Measurements from ENCODE around the gene PNPLA6. TPM values are rescaled to one million over a fixed set of nuclear protein-coding genes. Genes with fewer than 3 reads are reported as not detected.

Gene PNPLA6
- total RNA-seq, 1 donor from 2014 or later: 40.8 TPM

DNA sequence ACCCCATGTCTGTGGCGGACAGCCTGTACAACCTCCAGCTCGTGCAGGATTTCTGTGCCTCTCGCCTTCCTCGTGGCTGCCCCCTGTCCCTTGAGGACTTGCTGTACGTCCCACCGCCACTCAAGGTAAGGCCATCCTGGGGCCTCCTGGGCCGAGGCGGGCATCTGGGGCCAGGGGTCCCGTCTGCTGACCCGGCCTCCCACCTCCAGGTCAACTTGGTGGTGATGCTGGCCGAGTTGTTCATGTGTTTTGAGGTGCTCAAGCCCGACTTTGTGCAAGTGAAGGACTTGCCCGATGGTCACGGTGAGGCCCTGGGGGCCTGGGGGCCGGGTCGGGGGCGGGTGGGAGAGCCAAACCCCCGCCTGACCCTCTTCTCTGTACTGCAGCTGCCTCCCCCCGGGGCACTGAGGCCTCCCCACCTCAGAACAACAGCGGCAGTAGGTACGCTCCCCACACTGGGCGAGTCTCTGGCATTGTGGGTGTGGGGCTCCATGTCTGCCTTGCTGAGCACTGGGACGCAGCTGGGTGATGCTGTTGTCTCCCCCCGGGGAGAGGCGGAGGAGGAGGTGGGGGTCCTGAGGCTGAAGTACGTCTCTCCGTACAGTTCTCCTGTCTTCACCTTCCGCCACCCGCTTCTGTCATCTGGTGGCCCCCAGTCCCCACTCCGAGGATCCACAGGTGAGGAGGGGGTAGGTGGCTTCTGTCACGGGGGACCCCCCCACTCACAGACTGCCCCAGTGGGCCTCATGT is 75.1 kb downstream of the PNPLA6 start:
- H3K27me3 ChIP-seq (ENCODE audit: control insufficient read depth, insufficient read depth, low read length): no peaks in the 10 kb centered on the region
- TF ChIP-seq, protein P1, sequence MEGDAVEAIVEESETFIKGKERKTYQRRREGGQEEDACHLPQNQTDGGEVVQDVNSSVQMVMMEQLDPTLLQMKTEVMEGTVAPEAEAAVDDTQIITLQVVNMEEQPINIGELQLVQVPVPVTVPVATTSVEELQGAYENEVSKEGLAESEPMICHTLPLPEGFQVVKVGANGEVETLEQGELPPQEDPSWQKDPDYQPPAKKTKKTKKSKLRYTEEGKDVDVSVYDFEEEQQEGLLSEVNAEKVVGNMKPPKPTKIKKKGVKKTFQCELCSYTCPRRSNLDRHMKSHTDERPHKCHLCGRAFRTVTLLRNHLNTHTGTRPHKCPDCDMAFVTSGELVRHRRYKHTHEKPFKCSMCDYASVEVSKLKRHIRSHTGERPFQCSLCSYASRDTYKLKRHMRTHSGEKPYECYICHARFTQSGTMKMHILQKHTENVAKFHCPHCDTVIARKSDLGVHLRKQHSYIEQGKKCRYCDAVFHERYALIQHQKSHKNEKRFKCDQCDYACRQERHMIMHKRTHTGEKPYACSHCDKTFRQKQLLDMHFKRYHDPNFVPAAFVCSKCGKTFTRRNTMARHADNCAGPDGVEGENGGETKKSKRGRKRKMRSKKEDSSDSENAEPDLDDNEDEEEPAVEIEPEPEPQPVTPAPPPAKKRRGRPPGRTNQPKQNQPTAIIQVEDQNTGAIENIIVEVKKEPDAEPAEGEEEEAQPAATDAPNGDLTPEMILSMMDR (IDR thresholded peaks at IDR 0.05; ENCODE audit: insufficient read depth, low read length, severe bottlenecking): no peak
- DNase-seq (ENCODE audit: low read depth): no peak
- no peak overlapping the region for H3K4me3 ChIP-seq (ENCODE audit: low read depth, low read length)
- H3K36me3 ChIP-seq (ENCODE audit: control insufficient read depth, insufficient read depth, low read length): peaks cover 8% of the 10 kb centered on the region
- FAIRE-seq: no peak

Other genes with a start within 250 kb of the PNPLA6 start
- 6.1 and 15.5 TPM in 2 replicates for gene INSR, start 241.3 kb upstream of the PNPLA6 start, total RNA-seq
- 65.0 and 78.7 TPM in 2 replicates for gene ARHGEF18, start 186.8 kb upstream of the PNPLA6 start, total RNA-seq
- gene PEX11G, start 46.7 kb upstream of the PNPLA6 start, total RNA-seq: 2.1 and 3.8 TPM in 2 replicates
- gene ZNF358, start 19.6 kb upstream of the PNPLA6 start, total RNA-seq: 3.5 and 3.9 TPM in 2 replicates
- gene MCOLN1, start 13.1 kb upstream of the PNPLA6 start, total RNA-seq: 3.7 and 3.8 TPM in 2 replicates
- 2.4 and 7.0 TPM in 2 replicates for gene CAMSAP3, start 60.1 kb downstream of the PNPLA6 start, total RNA-seq
- gene XAB2, start 93.8 kb downstream of the PNPLA6 start, total RNA-seq: 21.8 and 23.4 TPM in 2 replicates
- 10.3 and 14.5 TPM in 2 replicates for gene PET100, start 94.1 kb downstream of the PNPLA6 start, total RNA-seq
- not detected in 2 replicates for gene PCP2, start 98.0 kb downstream of the PNPLA6 start, total RNA-seq
- gene STXBP2, start 101.4 kb downstream of the PNPLA6 start, total RNA-seq: 47.9 and 89.4 TPM in 2 replicates
- gene RETN, start 133.3 kb downstream of the PNPLA6 start, total RNA-seq: not detected in 2 replicates
- not detected in 2 replicates for gene MCEMP1, start 141.4 kb downstream of the PNPLA6 start, total RNA-seq
- gene TRAPPC5, start 145.1 kb downstream of the PNPLA6 start, total RNA-seq: 29.2 and 141 TPM in 2 replicates
- gene FCER2, start 166.4 kb downstream of the PNPLA6 start, total RNA-seq: not detected in 2 replicates
- not detected in 2 replicates for gene CLEC4G, start 196.4 kb downstream of the PNPLA6 start, total RNA-seq
- not detected in 2 replicates for gene CD209, start 211.8 kb downstream of the PNPLA6 start, total RNA-seq
- not detected in 2 replicates for gene CLEC4M, start 227.5 kb downstream of the PNPLA6 start, total RNA-seq